AG04450 (cell line): Measurements from ENCODE around the gene SYCE3. TPM values are rescaled to one million over a fixed set of nuclear protein-coding genes. Genes with fewer than 3 reads are reported as not detected.
"Not testable (repeated sequence)": the region's sequence is repeated elsewhere in the genome, so short reads cannot be mapped to it uniquely, and the experiment has no call there.

ENCODE experiments used
- CTCF ChIA-PET: fragments of 300-600, 350-600 bp; formaldehyde crosslinking; extraction: SDS; loops from one replicate; lab custom pipeline; 2022; ENCODE audit warnings: antibody characterized with exemption, inconsistent platforms; lab: Charles Lee
- POLR2A ChIA-PET: fragments of 350-600 bp; formaldehyde crosslinking; extraction: SDS; loops from one replicate; lab custom pipeline; 2021; ENCODE audit warnings: antibody characterized with exemption, inconsistent platforms; lab: Yijun Ruan, JAX
- DNase-seq: peaks from one replicate; pipeline ENCODE4 v3.0.0-alpha.2; 2011; ENCODE audit warnings: low read depth, low spot score
- H3K27ac ChIP-seq: one replicate; pipeline ENCODE4 v1.5.1; 2012; ENCODE audit warnings: low read depth, low read length, control low read depth
- H3K27me3 ChIP-seq: one replicate; pipeline ENCODE4 v1.6.0; 2012; ENCODE audit warnings: low read length; ENCODE audit not compliant: control insufficient read depth, insufficient read depth
- H3K4me3 ChIP-seq: 2 replicates; pipeline ENCODE4 v1.5.1; 2011; ENCODE audit warnings: mild to moderate bottlenecking, low read depth, low read length, control low read depth
- H3K9me3 ChIP-seq: 2 replicates; pipeline ENCODE4 v1.5.1; 2012; ENCODE audit warnings: low read length; ENCODE audit not compliant: control insufficient read depth, insufficient read depth
- polyA plus RNA-seq: library from polyadenylated mRNA; depleted of rRNA; stranded (reverse); fragments of >200 nt; gene quantifications from 2 replicates; pipeline ENCODE4 v1.2.3, GENCODE V29; 2011
- TF ChIP-seq, protein P1 (sequence below): IDR thresholded peaks from 2 replicates; pipeline ENCODE4 v1.5.1; 2011; ENCODE audit warnings: low read depth, low read length, control low read depth, inconsistent platforms

Gene SYCE3
- polyA plus RNA-seq, 1 experiment: not detected

DNA sequence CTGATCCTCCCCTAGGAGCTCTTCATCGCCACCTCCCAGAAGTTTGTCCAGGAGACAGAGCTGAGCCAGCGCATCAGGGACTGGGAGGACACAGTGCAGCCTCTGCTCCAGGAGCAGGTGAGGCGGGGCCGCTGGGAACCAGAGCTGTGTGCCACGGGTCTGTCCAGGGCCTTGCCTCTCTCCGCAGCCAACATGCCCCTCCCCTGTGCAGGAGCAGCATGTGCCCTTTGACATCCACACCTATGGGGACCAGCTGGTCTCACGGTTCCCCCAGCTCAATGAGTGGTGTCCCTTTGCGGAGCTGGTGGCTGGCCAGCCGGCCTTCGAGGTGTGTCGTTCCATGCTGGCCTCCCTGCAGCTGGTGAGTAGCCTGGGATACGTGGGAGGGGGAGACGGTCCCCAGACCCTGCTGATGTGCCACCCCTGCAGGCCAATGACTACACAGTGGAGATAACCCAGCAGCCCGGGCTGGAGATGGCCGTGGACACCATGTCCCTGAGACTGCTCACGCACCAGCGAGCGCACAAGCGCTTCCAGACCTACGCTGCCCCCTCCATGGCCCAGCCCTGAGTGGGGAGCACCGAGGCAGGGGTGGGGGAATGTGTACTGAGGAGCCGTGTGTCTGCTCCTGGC, 39.8 kb downstream of the SYCE3 start:
- DNase-seq: no peak
- no peaks in the 10 kb centered on the region; the same call in 1 of the 2 replicates for H3K9me3 ChIP-seq
- no peak overlapping the region for H3K4me3 ChIP-seq
- H3K27ac ChIP-seq: no peak overlapping the region
- ChIA-PET CTCF (no interaction called here), POLR2A (no interaction called here)
- TF ChIP-seq, protein P1, sequence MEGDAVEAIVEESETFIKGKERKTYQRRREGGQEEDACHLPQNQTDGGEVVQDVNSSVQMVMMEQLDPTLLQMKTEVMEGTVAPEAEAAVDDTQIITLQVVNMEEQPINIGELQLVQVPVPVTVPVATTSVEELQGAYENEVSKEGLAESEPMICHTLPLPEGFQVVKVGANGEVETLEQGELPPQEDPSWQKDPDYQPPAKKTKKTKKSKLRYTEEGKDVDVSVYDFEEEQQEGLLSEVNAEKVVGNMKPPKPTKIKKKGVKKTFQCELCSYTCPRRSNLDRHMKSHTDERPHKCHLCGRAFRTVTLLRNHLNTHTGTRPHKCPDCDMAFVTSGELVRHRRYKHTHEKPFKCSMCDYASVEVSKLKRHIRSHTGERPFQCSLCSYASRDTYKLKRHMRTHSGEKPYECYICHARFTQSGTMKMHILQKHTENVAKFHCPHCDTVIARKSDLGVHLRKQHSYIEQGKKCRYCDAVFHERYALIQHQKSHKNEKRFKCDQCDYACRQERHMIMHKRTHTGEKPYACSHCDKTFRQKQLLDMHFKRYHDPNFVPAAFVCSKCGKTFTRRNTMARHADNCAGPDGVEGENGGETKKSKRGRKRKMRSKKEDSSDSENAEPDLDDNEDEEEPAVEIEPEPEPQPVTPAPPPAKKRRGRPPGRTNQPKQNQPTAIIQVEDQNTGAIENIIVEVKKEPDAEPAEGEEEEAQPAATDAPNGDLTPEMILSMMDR: no peak
- H3K27me3 ChIP-seq: no peaks in the 10 kb centered on the region

DNA sequence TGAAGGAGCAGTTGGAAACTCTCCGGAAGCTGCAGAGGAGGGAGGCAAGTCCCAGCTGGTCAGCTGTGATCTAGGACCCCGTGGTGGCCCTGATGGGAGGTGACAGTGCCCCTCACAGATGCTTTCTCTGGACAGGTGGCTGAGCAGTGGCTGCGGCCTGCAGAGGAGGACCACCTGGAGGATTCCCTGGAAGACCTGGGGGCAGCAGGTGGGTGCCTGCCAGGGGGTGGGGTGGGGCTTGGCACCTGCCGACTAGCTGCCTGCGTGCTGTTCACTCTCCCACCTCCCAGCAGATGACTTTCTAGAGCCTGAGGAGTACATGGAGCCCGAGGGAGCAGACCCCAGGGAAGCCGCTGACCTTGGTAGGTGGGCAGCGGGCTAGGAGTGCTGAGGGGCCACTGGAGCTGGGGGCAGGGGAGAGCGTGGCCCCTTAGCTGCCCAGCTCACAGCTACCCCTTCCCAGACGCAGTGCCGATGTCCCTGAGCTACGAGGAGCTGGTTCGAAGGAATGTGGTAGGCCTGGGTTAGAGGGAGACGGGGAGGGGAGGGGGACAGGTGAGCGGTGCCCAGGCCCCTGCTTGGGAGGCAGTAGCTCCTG, 40.4 kb downstream of the SYCE3 start:
- ChIA-PET CTCF (no interaction called here), POLR2A (no interaction called here)
- Histone ChIP-seq H3K27ac (no peak overlapping the region), H3K4me3 (no peak overlapping the region), H3K27me3 (no peaks in the 10 kb centered on the region), H3K9me3 (no peaks in the 10 kb centered on the region; the same call in 1 of the 2 replicates)
- TF ChIP-seq, protein P1: no peak
- DNase-seq: no peak

DNA sequence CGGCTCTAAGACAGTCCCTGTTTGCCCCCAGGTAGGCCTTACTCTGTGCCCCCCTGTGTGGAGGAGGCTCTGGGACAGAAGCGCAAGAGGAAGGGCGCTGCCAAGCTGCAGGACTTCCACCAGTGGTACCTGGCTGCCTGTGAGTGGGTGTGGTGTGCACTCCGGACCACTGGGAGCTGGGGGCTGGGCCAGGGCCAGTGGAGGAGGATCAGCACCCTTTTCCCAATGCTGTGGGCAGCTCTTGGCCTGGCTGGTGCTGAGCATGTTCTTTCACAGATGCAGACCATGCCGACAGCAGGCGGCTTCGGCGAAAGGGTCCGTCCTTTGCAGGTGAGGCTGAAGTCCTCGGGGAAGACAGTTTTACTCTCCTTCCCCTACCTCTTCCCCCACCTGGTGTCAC, 41.0 kb downstream of the SYCE3 start:
- Histone ChIP-seq H3K9me3 (no peaks in the 10 kb centered on the region; the same call in 1 of the 2 replicates), H3K27me3 (no peaks in the 10 kb centered on the region), H3K27ac (no peak overlapping the region), H3K4me3 (no peak overlapping the region)
- DNase-seq: no peak
- ChIA-PET POLR2A (no interaction called here), CTCF (no interaction called here)
- TF ChIP-seq, protein P1: no peak

DNA sequence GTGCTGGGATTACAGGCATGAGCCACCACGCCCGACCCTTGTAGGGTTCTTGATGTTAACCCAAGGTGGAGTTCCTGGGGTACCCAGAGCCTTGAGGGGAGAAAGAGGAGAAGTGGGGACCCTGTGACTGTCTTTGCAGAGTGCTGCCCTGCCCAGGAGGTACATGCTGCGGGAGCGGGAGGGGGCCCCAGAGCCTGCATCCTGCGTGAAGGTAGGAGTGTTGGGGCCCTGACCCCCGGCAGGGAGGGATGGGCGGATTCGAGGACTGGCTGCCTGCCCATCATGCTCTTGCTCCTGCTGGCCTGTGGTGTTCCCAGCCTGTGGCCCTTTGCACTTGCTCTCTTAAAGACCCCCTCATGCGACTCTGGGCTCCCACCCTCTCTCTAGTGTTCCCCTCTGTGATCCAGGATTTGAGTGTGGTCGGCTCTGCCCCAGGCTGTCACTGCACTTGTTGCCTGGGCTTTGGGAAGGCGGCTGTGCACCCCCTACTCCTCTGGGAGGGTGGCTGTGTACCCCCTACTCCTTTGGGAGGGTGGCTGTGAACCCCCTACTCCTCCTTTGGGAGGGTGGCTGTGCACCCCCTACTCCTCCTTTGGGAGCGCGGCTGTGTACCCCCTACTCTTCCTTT, 41.8 kb downstream of the SYCE3 start:
- no peak overlapping the region for H3K4me3 ChIP-seq
- H3K27ac ChIP-seq: no peak overlapping the region
- DNase-seq: no peak
- CTCF ChIA-PET: no interaction called here
- no peaks in the 10 kb centered on the region for H3K27me3 ChIP-seq
- TF ChIP-seq, protein P1: no peak
- no peaks in the 10 kb centered on the region; the same call in 1 of the 2 replicates for H3K9me3 ChIP-seq
- POLR2A ChIA-PET: no interaction called here

DNA sequence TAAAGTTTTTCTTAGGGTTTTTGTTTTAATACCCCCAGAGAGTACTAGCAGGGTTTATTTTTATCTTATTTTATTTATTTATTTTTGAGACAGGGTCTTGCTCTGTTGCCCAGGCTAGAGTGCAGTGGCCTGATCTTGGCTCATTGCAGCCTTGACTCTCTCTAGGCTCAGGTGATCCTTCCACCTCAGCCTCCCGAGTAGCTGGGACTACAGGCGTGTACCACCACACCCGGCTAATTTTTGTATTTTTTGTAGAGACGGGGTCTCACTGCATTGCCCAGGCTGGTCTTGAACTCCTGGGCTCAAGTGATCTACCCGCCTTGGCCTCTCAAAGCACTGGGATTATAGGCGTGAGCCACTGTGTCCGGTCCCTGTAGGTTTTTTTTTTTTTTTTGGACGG, 42.5 kb downstream of the SYCE3 start:
- POLR2A ChIA-PET, H3K4me3 ChIP-seq, H3K27ac ChIP-seq, CTCF ChIA-PET, H3K9me3 ChIP-seq, H3K27me3 ChIP-seq, DNase-seq: not testable (repeated sequence)
